IPS-NIHi7 (cell line): ENCODE data around the gene CLEC2L.
A peak's percentile ranks its signal among the peaks of the same experiment; 100 is the strongest.

Experiments used
- DNase-seq: peaks from one replicate; pipeline ENCODE4 v3.0.0; 2012; ENCODE audit warnings: mixed read lengths; ENCODE audit errors: extremely low spot score

The CLEC2L gene

DNA sequence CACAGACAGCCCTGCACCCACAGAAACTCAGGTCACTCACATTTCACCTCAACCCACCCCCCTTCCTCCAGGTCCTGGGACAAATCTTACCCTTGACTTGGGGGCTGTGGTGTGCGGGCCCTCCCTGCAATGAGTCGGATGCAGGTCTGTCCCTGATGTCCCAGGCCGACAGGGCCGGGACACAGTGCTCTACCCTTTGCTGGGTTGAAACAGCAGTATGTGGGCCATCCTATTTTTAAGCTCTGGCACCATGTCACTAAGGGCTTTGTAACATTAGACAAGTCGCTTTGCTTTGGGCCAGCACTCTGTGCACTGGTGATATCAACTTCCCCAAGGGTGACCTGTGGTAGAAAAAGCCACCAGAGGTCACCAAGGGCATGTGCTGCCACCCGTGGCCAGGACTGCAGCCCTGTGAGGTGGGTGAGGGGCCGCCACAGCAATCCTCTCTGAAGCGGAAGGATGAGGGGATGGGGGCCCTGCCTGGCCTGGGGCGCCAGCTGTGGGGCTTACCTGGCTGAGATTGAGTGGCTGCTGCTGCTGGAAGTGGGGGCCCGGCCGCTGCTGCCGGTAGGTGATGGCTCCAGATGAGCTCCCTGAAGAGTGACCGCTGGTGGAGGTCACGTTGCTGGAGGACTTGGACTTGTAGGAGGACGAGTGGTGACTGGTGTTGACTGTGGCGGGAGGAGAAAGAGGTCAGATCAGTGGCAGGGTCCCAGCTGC lies 51.3 kb downstream of the CLEC2L start:
- no peak for DNase-seq

DNA sequence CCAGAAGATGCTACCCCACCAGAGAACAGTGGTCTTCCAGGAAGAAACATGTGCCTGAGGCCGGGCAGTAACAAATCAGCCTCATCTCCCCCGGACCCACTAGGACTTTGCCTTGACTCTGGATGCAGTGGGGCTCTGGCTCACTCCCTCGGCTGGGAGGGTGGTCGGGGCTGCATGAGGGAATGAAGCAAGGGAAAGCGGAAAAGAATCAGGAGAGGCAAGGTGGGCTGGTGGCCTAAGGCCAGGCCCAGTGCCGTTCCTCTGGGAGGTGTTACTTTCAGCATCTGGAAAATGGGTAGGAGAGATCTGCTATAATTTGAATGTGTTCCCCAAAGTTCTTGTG lies 51.8 kb downstream of the CLEC2L start:
- DNase-seq: no peak

DNA sequence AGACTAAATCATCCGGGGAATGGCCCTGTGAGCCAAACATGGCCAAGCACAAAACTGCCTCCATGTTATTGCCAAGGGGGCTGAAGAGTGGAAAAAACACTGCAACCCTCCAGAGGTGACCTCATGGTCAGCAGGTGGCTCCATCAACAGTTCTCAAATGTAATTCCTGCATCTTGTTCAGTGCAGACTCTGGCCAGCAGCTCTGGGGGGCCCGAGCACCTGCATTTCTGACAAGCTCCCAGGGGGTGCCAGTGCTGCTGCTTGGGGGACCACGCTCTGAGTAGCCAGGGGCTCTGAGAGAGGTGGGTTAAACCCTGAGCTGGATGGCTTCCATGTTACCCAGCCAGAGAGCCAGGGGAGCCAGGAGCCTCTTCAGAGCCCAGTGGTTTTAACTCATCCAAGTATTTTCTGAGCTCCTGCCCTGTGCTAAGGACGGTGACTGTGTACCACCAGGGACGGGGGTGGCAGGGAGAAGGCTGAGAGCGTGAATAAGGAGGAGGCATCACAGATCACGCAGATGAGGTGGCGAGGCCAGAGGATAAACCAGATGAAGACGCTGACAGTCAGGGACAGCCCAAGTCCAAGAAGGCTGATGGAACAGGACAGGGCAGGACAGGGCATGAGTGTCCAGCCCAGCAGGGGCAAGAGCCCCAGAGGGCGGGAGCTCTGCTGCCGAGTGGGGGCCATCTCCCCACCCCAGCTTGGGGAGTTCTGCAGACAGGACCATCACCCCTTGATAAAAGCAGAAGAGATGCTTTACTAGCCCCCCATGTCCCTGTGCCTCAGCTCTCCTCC lies 52.9 kb downstream of the CLEC2L start:
- no peak for DNase-seq

DNA sequence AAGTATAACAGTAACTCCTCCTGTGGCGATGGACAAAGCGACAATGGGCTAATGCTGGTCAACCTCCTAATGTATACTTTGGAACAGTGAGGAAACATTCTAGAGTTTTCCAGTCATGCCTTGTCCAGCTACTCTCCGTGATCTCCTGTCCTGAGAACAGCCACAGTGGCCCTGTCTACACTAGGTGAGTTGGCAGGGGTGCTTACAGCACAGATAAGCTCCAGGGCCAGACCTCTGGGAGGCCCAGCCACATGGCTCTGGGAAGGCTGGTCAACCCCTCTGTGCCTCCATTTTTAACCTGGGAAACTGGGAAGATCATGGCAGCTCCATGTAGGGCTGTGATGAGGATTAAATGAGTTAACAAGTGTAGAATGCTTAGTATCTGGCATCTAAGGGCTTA lies 57.0 kb downstream of the CLEC2L start:
- DNase-seq: no peak

DNA sequence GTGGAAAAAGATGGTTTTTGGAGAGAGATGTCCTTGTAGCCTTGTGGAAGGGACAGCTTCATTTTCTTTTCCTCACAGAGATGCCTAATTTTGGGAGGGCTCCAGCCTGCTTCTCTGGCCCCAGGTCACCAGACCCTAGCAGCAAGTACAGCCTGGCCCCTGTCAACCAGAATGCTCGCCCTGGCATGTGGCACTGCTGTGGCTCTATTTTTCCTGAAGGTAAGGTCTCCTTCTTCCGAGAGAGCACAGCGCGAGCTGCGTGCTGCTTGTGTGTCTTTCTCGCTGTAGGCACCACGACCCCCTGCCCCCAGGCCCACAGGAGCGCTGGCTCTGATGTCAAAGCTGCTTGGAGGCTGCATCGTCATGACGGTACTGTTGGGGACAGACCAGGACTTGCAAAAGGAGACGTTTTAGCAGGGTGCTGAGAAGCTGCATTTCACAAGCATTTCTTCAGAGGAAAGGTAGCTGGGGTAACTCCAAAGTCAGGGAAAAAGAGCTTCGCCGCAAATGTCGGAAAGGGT lies 58.7 kb downstream of the CLEC2L start:
- no peak for DNase-seq

DNA sequence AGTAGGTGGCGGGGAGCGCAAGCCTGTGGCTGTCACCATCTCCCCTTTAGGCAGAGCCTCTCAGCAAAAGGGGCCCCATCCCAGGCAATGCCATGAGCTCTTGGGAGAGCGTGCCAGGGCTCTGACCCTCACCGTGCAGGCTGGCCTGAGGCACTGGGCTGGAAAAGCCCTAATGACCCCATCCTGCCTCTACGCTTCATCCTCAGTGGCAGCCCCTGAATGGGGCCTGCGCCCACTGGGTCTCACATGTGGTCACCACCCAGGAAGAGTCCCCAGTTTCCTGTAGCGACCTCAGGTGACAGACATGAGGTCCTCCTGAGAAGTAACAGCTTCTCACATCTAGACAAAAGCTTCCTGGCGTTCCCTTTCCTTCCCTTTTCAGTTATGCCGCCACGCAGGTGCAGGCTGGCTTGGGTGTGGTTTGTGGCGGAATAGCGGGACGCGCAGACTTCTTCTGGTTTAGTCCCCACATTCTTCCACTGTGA lies 59.2 kb downstream of the CLEC2L start:
- no peak for DNase-seq

DNA sequence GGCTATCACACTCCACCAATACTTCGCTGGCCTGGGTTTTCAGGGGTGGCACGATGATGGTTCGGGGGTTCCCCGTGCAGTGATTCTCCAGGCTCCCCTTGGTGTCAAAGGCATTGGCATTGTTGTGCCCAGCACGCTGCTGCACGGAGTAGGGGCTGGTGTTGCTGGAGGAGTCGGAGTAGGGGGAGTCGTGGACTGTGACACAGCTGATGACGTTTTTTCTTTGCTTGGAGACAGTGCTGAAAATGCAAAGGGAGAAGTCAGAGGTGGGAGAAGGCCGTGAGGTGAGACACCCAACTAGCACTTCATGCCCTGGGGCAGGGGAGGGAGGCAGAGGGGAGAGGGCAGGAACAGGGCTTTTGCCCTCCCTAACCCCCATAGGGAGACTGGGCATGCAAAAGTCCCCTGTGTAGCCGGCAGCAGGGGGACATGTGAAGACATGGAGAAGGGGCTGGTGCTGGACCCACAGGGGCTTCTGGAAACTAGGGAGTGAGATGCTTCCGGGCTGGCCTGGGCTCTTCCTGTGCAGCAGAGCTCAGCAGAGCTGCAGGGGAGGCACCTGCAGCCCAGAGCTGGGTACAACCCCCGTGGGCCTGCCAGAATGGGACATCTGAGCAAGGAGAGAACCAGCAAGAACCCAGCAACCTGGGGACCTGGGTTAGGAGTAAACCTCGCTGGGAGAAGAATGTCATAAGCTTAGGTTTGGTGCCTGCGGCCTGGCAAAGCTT lies 60.5 kb downstream of the CLEC2L start:
- DNase-seq: no peak

DNA sequence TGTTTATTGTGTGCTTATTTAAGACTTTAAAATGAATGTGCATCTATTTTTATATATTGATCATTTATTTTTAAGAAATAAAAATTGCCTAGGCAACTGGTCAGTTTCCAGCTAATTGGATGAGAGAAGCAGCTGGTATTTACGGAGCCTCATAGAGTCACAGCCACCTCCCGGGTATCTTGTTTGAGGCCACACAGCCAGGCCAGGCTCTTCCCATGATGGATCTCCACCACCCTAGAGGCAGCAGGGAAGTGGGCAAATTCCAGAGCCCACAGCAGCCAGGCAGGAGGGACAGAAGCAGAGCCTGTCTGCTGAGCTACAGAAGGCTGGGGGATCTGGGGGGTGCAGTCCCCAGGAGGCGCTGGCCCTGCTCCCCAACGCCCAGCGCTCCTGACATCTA lies 61.6 kb downstream of the CLEC2L start:
- DNase-seq: no peak

DNA sequence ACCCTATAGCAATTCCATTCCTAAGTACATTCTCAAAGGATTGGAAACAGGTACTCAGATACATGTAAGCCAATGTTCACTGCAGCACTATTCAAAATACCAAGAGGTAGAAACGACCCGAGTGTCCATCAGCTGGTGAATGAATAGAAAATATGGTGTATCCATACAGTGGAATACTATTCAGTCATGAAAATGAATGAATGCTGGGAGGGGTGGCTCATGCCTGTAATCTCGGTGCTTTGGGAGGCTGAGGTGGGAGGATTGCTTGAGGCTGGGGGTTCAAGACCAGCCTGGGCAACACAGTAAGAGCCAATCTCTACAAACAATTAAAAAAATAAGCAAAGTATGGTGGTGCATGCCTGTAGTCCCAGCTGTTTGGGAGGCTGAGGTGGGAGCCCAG lies 62.8 kb downstream of the CLEC2L start:
- no peak for DNase-seq

DNA sequence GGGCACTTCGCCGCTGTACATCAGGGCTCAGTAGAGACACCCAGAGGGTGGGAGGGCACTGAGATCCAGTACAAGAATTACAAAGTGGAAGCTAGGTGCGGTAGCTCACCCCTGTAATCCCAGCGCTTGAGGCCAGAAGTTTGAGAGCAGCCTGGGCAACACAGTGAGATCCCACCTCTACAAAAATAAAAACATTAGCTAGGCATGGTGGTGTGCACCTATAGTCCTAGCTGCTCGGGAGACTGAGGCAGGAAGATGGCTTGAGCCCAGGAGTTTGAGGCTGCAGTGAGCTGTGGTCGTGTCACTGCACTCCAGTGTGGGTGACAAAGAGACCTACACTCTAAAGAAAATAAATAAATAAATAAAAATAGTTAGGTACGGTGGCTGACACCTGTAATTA lies 64.0 kb downstream of the CLEC2L start:
- DNase-seq: no peak

DNA sequence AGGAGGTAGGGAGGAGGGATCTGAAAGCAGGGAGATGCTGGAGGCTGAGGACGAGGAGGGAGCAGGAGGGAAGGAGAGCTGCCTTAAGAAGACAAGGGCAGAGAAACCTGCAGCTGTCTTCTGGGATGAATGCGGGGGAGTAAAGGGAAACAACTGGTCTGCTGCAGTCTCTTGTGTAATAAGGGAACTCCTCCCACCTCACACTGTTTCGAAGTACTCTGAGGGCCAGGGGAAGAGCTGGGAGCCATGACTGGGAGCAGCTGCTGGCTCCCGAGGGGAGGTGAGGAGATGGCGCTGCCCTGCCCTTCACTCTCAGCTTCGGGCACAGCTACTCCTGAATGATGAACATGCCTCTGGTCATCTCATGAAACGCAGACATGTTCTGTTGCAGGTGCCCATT lies 65.1 kb downstream of the CLEC2L start:
- DNase-seq: peak; percentile 35

DNA sequence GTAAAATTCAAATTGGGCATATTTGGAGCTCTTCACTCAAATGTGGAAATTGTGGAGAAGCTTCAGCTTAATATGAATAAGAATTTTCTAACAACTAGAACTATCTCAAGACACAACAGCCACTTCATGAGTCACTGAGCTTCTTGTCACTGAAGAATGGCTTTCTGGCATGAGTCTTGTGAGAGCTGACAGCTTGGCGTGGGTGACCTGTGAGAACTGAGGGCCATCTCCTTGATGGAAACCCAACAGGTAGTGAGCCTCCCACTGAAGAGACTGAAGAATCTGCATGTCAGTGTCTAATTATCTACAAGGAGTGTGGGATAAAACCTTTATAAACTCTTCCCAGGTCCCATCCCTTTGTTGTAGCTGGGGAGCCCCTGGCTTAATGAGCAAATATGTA lies 66.0 kb downstream of the CLEC2L start:
- DNase-seq: no peak

DNA sequence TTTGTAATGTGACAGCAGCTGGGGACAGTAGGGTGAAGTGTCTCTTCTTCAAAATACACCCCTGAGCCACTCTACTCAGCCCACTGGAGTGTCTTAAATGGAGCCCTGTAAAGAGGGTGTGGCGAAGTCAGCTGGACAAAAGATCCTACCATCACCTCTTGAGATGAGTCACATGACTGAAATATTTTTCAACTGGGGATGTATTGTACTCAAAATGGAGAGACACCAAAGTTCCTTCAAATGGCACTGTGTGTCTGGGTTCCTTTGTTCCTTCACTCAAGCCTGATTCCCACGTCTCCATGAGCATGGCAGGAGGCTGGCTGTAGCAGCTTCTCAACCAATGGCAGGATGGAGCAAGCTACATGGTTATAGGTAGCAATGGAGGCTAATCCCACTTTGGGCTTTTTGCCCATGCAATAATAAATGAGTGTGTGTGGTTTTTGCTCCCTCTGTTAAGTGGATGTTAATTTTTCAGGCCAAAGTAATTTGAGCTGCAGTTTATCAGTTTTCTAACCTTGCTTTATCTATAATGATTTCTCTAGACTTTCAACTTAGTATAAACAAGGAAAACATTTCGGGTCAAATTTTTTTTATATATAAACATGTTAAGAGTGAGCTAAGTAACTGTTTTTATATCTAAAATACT lies 68.2 kb downstream of the CLEC2L start:
- DNase-seq: no peak

DNA sequence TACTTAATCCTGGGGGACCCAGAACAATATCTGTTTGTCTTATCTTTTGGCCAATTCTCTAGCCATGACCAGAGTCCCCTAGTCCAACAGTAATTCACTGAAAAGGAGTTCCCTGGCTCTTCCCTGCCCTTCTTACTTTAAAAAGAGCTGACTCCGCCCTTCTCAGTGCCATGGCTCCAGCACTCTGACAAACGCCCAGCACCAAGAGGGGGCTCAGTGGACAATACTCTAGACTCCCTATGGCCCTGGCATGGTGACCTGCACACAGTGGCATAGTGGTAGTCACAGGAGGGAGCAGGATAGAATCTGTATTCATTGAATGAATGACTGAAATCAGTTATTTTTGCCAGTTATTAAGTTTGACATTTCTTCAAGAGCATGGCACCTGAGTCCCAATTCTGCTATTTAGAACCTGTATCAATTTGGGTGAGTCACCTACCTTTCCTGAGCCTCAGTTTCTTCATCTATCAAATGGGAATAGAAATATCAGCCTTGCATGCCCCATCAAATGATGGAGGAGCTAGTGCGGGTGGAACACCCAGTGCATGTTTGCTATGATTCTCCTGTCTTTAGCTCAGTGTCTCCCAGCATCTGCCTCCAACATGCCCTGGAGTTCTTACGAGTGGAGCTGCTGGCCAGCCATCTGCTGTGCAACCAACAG lies 69.4 kb downstream of the CLEC2L start:
- DNase-seq: no peak

DNA sequence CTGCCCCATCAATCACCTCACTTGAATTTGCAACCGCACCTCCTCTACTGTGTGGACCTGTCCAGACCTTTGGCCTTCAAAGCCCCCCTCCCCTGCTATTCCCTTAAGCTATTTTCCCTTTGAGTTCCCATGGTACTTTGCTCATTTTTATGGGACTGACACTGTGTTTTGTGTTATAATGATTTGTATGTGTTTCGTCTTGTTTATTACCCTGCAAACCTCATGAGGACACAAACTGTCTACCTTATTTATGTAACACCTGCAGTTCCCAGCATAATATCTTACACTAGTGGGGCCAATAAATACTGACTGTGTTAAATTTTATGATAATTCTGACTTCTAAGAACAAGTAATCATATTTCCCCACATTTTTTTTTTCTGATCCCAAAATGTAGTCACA lies 70.6 kb downstream of the CLEC2L start:
- DNase-seq: no peak
